Loucy (cell line): ENCODE data around the gene CTDSP2.

ENCODE experiments used
- CTCF ChIP-seq: fragments of 200-600 bp; sonication (generic); conservative IDR thresholded peaks from 2 replicates; pipeline ENCODE4 v1.5.1; 2014; ENCODE audit warnings: mild to moderate bottlenecking, antibody characterized with exemption, low read length
- EZH2phosphoT487 ChIP-seq: fragments of 200-600 bp; IDR thresholded peaks from 2 replicates; pipeline ENCODE4 v1.6.1; 2018; ENCODE audit warnings: antibody characterized with exemption, mild to moderate bottlenecking, moderate library complexity, borderline replicate concordance

DNA sequence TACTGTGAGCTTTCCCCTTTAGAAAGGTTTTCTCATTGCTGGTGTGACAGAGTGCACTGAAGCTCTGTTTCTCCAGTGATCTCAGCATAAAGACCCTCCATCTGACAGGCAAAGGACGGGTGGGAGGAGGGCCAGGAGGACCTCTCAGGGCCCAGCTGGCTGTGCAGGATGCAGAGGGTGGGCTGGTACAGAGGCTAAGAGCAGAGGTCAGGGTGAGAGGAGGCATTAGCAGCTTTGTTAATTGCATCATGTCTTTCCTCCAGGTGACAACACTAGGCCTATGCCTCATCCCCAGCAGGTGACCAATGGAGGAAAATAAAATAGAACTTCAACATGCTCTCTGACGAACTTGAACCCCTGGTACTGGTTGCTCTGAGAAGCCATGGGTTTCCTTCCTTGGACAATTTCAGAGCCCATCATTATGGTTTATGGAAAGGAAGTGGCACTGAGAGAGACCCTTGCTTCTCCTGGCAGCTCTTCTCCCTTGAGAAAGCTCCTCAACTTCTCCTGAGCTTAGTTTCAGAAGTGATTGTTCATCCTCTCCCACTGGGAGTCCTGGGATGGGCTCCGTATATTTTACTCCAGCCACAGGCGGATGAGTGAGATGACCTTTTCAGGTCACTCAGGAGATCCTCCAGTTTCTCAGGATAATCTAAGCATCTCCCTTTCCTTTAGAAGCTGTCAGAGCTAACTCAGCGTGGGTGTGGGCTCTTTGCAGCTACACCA, 49.0 kb upstream of the CTDSP2 start:
- TF ChIP-seq CTCF, result no peak
- TF ChIP-seq EZH2phosphoT487, result no peak
